HG02798 (cell line): ENCODE measurements around the gene HSD17B8.
A peak's percentile ranks its signal among the peaks of the same experiment; 100 is the strongest.

Source experiments
- ATAC-seq: cut with Tn5 transposase; IDR thresholded peaks from one replicate; pipeline ENCODE4 v1.9.1; 2021; ENCODE audit warnings: mild to moderate bottlenecking; ENCODE audit not compliant: unreplicated experiment, poor library complexity

Gene HSD17B8

DNA sequence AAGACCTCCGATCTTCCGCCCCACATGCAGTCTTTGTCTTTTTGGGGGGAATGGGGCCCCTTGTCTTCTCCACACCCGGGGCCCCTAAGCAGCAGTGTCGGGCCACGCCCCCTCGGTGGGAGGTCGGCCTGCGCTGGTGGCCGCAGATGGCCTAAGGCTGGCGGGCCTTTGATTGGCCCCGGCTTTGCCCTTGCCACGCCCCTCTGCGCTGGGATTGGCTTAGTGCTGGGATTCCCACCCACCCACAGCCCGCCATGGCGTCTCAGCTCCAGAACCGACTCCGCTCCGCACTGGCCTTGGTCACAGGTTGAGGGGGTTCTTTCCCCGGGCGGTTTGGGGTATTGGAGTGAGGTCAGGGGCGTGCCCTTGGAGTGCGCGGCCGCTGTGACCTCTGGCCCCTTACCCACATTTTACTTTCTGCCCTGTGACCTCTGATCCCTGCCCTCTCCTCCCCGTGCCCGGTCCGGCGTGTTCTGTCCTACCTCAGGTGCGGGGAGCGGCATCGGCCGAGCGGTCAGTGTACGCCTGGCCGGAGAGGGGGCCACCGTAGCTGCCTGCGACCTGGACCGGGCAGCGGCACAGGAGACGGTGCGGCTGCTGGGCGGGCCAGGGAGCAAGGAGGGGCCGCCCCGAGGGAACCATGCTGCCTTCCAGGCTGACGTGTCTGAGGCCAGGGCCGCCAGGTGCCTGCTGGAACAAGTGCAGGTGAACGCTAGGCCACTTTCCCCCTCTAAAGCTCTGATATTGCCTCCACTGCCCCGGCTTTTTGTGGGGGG lies at the start of gene HSD17B8:
Gene HSD17B8, plus strand, starts transcription at position 241 of the 776 bp plus-strand sequence. Its CDS starts 14 bp downstream, at position 255.
- peak; percentile 57 for ATAC-seq

DNA sequence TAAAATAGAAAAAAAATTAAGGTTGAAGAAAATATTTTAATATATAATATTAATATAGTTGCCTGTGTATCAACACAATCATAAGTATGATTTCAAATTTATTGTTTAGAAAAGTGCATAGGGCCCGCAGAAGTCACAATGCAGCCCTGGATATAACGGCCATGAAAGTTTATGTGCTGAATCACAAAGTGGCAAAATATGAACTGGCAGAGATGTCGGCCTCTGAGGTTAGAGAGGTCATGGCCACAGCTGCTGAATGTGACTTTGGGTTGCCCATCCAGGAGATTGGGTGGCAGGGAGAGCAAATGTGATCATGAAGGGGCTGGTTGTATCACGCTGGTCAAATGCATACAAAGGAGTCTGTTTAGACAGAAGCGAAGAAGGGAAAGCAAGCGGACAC lies 47.9 kb upstream of the HSD17B8 start:
- ATAC-seq: no peak

DNA sequence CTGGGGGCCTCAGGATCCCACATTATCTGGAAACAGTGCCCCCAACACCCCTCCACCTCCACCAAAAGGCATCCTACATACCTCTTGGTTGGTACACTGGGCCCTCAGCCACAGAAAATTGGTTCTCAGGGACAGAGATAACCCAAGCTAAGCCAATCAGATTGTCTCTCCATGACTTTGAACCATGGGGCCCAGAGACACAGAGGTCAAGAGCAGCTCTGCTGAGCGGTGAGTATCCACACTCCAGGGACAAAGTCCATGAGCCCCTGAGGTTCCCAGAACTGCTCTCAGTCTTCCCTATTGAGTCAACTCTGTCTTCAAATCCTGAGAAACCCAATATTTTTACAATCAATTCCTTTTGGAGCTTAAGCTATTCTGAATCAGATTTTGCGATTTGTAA lies 47.5 kb upstream of the HSD17B8 start:
- ATAC-seq: no peak

DNA sequence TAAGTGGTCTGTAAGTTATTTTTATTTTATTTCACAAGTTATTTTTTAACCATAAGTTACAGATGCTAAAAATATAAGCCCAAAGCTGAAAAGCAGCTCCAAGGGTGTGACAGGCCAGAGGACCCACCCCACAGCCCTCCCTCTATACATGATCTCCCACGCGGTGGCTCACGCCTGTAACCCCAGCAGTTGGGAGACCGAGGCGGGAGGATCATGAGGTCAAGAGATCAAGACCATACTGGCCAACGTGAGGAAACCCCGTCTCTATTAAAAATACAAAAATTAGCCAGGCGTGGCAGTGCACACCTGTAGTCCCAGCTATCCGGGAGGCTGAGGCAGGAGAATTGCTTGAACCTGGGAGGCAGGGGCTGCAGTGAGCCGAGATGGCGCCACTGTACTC lies 44.4 kb upstream of the HSD17B8 start:
- ATAC-seq: no peak

DNA sequence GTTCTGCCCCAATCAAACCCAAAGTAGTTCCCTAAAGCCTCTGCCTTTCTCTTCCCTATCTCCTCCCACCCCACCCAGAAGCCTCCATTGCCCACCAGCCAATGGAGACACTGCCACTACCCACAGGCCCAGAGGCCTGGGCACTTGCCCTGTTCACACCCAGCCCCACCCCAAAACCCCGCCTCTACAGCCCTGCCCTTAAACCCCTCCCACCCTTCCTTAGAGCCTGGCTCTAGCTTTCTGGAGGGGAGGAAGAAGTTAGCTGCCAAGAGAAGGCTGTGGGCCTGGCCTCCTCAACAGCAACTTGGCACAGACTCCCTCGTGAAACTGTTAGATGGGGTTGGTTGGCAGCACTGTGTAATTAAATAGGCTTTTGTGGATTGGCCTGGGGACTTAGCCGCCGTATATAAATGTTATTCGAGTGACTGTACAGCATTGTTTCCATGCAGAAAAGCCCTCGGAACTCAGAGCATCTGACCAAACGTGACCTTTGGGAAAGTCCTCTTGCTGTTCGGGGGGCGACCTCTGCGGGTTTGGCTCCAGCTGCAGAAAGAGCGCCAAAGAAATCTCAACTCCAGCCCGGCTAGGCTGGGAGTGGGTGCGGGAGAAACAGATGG lies 43.6 kb upstream of the HSD17B8 start:
- ATAC-seq: no peak

DNA sequence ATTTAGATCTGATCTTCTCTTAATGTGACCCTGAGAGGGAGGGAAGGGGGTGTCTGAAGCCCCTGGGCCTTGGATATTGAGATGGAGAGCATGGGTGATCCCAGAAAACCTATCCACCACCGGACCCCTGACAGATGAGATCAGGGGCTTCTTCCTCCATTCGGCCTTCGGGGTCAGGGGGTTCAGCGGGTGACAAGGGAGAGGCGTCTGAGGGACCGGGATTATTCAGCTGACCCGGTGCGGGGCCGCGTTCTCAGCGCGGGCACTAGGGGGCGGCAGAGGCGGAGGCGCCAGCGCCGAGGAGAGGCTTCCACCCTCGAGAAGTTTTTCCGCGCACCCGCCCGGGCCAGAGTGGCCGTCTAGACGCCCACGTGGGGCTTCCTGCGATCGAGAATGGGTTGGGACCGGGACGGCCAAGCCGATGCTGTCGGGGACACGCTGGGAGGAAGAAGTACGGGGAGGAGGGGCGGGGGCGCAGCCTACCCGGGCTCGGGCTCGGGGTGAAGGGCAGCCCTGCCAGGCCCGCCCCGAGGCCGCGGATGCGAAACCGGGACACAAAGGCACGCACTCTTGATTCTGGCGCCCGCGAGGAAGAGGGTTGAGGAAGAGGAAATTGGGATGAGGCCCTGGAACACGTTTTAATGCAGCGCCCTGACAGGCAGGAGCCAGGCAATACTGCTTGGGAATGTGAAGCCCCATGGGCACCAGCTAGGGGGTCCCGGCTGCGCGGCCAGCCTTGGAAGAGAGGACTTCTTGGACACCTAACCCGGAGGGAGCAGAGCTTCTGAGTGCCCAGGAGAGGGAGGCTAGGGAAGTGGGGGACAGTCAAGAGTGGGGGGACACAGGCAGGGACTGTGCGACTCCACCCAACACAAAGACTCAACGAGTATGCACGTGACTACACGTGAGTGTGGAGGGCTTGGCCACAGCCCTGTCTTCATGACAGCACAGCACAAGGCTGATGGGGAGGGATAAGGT lies 42.8 kb upstream of the HSD17B8 start:
- peak; percentile 78 for ATAC-seq

DNA sequence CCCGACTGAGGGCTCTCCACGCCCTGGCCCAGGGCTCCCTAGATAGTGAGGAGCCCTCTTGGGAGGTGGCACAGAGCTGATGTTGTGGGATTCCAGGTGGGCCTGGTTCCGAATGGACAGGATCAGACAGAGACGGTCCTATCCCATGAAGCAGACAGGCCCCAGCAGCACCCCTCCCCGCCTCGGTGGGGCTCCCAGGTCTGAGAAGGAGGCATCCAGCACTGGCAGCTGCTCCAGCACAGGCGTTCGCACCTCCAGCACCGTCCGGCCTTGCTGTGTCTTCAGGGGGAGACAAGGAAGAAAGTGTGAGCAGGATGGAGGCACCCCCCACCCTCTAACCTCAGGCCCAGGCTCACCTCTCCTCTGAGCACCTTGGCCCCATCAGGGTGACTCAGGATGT lies 40.9 kb upstream of the HSD17B8 start:
- ATAC-seq: no peak

DNA sequence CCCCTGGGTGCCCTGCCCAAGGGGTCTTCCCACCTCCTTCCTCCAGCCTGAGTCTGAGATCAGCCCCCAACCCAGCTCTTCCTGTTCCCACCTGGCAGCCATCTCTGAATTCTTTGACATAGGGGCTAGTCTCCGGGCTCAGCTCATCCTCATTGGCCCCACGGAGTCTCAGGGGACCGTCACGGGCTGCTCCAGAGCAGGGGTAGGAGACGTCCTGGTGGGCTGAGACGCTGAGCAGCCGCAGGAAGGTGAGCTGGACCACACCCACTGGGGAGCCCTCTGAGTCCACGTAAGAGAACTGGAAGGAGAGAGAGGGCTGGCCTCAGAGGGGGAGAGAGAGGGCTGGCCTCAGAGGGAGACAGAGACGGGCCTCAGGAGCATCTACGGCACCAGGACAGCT lies 40.3 kb upstream of the HSD17B8 start:
- no peak for ATAC-seq

DNA sequence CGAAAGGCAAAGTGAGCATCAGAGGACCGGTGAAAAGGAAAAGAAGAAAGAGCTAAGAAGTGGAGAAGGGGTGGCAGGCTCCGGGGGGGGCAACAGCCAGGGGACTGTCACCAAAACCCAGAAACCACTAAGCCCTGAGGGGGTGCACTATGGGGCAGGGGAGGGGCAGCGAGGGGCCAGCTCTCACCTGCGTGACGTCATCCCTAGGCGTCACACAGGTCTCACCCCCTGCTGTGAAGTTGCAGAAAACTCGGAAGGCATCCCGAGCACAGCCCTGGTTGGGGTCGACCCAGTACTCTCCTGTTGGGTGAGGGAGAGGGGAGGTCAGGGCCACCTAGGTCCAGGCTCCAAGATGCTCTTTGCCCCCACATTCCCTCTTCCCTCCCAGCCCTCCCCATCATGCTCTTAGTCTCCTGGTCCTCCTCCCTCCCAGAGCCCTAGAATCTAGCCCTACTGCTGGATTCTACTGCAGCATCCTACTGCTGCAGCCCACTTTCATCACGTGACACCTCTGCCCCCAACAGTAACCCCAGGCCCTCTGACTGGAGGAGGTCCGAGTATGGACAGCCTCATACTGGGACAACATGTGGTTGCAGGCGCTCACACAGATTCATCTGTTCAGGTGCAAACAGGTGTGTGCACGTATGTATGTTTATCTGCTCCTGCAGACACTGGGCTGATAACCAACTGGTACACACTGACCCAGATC lies 39.6 kb upstream of the HSD17B8 start:
- no peak for ATAC-seq

DNA sequence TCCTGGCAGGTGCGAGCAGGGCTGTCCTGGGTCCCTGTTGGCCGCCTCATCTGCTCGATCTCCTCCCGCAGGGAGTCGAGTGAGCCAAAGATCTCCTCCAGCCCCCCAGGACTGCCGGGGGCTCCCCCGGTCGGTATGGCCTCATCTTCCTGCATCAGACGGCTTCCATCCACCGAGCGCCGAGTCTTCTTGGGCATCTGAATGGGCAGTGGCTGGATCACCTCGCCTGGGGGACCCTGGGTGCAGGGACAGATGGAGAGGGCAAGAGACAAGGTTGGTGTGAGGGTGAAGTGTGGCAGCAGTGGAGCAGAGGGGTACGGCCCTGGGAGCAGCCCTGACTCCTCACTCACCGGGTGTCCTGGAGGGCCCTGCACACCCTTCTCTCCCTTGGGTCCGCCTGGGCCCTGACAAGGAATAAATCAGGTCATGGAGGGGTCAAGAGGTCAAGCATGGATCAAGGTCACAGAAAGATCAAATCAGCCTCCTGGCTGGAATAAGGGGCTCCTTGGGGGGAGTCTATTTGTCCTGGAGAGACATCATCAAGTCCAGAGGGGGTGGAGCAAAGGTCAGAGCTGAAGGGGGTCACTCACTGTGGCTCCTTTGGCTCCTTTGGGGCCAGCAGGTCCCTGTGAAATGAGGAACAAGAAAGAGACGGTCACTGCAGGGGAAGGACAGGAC lies 38.7 kb upstream of the HSD17B8 start:
- ATAC-seq: no peak

DNA sequence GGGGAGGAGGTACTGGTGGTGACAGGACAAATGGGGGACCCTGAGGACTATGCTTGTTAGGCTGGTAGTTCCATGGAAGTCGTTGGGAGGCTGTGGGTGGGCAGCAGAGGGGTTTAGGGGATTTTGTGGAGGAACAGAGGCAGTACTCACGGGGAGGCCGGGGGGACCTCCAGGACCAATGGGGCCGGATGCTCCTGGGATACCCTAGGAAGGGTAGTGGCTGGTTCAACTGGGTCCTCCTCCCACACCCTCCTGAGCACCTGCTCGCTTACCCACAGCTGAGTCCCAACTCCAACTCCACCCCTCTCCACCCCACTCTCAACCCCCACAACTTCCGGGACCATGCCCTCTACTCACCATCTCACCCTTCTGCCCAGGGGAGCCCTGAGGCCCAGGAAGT lies 38.1 kb upstream of the HSD17B8 start:
- no peak for ATAC-seq

DNA sequence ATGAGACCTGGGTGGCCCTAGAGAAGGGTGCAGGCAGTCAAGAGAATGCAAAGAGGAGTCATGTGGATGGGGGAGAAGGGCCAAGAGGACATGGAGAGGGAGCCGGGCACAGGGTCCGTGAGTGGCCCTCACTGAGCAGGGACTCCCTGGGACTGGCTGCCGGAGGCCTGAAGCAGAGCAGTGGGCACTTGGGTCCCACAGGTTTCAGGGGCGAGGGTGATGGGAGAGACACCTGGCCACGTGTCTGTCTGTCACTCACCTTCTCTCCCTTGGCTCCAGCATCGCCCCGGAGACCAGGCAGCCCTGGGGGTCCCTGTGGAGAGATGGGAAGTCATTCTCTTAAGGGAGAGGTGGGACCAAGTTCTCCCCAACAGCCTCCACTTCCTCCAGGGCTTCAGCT lies 37.6 kb upstream of the HSD17B8 start:
- no peak for ATAC-seq

DNA sequence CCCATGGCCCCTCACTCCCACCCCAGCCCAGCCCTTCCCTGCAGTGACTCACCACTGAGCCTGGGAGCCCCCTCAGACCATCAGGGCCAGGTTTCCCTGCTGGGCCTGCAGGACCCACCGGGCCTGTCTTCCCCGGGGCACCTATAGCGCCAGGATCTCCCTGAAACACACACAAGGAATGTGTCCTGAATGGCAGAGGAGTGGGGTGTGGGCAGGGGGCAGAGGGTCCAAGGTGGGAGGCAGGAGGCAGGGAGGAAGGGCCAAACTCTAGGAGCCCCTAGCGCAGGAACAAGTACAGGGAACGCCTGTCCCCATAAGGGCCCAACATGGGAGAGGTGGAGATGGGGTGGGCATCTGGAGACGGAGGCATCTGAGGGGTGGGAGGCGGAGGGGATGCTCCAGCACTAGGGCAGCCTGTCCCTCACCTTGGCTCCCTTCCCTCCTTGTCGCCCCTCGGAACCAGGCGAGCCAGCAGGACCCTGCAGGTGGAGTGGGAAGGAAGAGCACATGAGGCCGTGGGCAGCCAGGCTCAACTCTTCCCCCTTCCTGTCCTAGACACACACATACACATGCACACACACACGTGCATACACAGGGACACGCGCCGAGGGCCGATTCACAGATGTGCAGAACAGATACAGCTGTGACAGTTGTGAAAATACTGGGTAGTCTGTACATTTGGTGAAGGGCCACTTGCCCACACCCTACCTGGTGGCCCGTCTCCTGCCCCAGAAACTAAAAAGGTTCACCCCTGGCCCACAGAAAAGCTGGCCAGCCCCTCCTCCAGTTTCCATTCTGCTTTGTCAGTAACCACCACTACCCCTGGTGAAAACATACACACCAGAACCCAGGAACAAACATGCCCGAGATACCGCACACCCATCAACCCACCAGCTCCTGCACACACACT lies 36.8 kb upstream of the HSD17B8 start:
- no peak for ATAC-seq

DNA sequence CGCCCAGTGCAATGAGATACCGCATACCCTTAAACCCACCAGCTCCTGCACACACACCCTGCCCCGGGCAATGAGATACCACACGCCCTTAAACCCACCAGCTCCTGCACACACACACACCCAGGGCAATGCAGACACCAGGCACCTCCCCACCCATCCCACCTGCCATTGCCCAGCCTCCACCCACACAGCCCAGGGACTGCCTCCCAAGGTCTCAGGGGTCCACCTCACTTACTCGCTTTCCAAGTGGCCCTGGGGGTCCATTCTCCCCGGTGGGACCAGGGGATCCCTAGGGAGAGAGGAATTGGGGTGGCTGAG lies 36.2 kb upstream of the HSD17B8 start:
- ATAC-seq: no peak

DNA sequence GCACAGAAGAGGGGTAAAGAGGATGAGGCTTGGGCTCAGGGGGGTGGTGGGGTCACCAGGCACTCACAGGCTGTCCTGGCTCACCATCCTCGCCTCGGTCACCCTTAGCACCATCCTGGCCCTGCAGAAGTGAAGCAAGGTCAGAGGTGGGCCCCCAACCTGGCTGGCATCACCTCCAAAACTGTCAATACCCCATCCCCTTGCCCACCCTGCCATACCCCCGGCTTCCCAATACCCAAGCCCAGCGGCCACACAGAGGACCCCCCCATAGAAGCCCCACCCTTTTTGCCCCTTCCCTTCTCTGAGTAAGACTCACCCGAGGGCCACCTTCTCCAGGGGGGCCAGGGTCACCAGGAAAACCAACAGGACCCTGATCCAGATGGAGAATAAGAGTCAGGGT lies 35.8 kb upstream of the HSD17B8 start:
- no peak for ATAC-seq

DNA sequence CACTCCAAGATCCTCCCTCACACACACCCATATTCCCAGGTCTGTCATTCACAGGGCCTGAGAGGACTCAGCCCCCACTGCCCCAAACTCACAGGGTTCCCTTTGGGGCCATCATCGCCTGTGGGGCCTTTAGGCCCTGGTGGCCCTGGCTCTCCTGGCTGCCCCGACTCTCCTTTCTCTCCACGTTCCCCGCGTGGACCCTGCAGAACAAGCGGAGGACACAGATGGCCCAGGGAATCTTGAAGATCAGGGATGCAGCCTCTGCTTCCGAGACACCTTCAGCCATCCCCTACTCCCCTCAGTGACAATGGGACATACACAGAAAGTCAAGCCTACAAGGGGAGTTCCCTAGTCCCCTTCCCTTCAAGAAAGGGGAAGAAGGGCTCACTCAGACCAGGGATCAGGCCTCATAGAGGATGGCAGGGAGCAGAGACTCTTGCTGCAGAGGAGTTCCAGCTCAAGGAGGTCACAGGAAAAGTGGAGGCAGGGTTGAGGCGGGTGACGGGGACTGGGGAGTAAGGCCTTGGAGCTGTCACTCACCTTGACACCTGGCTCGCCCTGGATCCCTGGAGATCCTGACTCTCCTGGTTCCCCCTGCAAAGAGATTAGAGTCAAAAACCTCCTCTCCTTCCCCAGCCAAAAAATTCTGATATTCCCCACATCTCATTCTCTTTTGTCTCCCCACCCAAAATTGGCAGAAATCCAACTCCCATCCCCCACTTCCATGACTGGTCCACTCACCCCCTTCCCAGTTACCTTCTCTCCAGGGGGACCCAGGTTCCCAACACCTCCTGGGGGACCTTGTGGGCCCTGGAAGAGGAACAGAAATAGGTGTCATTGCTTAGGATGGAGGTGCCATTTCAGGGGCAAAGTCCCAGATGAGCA lies 34.9 kb upstream of the HSD17B8 start:
- no peak for ATAC-seq

DNA sequence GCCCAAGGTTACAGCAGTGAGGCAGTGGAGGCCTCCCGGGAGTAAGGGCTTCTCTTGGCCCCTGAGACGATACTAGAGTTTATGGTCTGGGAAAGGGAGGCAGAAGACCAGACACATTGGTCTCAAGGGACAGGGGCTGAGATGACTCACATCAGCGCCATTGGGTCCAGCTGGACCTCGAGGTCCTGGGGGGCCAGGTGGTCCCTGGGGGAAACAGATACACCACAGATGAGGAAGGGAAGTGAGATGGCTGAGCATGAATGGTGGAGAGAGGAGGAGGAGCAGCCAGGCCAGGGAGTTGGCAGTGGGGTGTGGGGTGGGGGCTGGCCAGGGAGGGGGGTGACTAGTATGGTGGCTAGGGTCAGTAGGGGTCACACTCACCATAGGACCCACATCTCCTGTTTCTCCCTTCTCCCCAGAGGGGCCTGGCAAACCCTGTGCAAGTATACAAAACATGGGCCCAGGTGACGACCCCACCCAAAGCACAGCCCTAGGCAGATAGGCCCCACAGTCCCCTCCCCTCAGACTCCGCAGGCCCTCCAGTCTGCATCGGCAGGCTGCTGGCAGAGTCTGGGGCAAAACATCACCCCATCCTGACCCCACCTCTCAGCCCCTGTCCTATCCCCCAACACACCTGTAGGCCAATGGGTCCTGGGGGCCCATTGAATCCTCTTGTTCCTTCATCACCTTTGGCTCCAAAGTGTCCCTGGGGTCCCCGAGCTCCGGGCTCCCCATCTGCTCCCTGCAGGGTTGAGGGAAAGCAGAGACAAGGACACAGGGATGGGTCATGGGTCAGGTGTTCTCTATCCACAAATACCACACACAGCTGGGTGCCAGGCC lies 34.1 kb upstream of the HSD17B8 start:
- no peak for ATAC-seq
